Activated naive CD8-positive, alpha-beta T cell treated with anti-CD3 and anti-CD28 coated beads, Interleukin-2, amount 10 ng/mL, durations not matched to agents 7 days and 5 days (primary cell): ENCODE measurements around the gene TFAP2B. TPM values are rescaled to one million over a fixed set of nuclear protein-coding genes. Genes with fewer than 3 reads are reported as not detected.

ENCODE experiments used
- ATAC-seq: fragments of 150-1000 bp; cut with Tn5 transposase; one replicate; pipeline ENCODE4 v1.10.0; 2021; ENCODE audit warnings: low read depth, moderate library complexity
- POLR2A ChIA-PET: fragments of 350-600 bp; sonication (Branson Sonifier 250); formaldehyde crosslinking; loops from one replicate; lab custom pipeline; 2021; ENCODE audit warnings: antibody characterized with exemption; lab: Charles Lee
- DNase-seq: peaks from one replicate; pipeline ENCODE4 v3.0.0; 2021
- H3K27ac Mint-ChIP-seq: one replicate; pipeline ENCODE4 v1.8.0; 2022; ENCODE audit warnings: mild to moderate bottlenecking, mixed read lengths
- H3K27me3 Mint-ChIP-seq: one replicate; pipeline ENCODE4 v1.8.0; 2022; ENCODE audit warnings: mild to moderate bottlenecking, moderate library complexity, mixed read lengths
- H3K36me3 Mint-ChIP-seq: one replicate; pipeline ENCODE4 v1.8.0; 2021; ENCODE audit warnings: mild to moderate bottlenecking, mixed read lengths
- H3K4me1 Mint-ChIP-seq: one replicate; pipeline ENCODE4 v1.8.0; 2021; ENCODE audit warnings: mixed read lengths
- H3K4me3 Mint-ChIP-seq: one replicate; pipeline ENCODE4 v1.8.0; 2022; ENCODE audit warnings: mild to moderate bottlenecking, moderate library complexity, mixed read lengths
- H3K9me3 Mint-ChIP-seq: one replicate; pipeline ENCODE4 v1.8.0; 2021; ENCODE audit warnings: mixed read lengths
- total RNA-seq, 2 experiments: library from RNA; stranded (reverse); gene quantifications; one replicate each; pipeline ENCODE4 v1.2.3, GENCODE V29; 2021

Gene TFAP2B
- total RNA-seq, 2 experiments from 2014 or later = not detected

- no peak overlapping the region for H3K4me3 Mint-ChIP-seq
- no peaks in the 10 kb centered on the region for H3K9me3 Mint-ChIP-seq
- H3K27me3 Mint-ChIP-seq = no peaks in the 10 kb centered on the region
- H3K27ac Mint-ChIP-seq = no peak overlapping the region
- H3K36me3 Mint-ChIP-seq = no peaks in the 10 kb centered on the region
- H3K4me1 Mint-ChIP-seq = no peaks in the 10 kb centered on the region
- POLR2A ChIA-PET = no interaction called here
- DNase-seq (no peak), ATAC-seq (no peak)
Observed at GRCh38 chr6:50889497-50889896, 70.8 kb downstream of the TFAP2B start.

DNA sequence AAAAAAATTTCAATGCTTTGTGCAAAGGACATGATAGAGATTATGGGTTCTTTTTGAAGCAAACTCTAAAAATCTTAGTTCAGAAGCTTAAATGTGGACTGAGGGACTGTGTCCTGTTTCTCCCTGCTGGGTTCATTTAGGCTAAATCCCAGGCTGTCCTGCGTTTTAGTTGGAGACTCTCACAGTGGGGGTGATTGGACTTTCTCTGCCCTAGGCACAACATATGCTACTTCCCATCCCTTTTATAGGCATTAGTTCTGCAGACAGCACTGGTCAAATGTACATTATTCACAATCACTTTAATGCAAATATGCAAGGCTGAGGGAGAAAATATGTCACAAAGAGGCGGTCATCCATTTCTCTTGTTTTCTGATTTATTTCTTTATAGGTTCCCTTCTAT lies 71.3 kb downstream of the TFAP2B start:
- Mint-ChIP-seq H3K36me3 (no peaks in the 10 kb centered on the region), H3K27me3 (no peaks in the 10 kb centered on the region), H3K4me1 (no peaks in the 10 kb centered on the region), H3K27ac (no peak overlapping the region), H3K4me3 (no peak overlapping the region), H3K9me3 (no peaks in the 10 kb centered on the region)
- ATAC-seq (no peak), DNase-seq (no peak)
- POLR2A ChIA-PET = no interaction called here

GRCh38 chr6:50890579-50890978 lies 71.9 kb downstream of the TFAP2B start:
- Mint-ChIP-seq H3K27ac (no peak overlapping the region), H3K4me1 (no peaks in the 10 kb centered on the region)
- POLR2A ChIA-PET = no interaction called here

DNA sequence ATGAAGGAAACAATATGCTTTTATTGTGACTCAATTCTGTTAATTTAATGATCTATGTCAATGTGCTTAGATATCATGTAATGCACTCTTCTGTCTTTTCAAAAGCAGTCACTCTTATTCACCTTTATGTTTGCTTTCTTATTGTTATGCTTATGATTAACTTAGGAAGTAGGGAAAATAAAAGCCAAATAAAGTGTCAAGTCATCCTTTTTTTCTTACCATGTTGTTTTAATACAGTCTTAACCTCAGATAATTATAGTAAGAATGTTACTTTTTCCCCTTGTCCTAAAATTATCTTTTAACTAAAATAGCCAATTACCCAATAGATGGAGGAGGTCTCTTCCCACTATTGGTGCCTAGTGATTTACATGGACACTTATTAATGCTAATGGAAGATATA lies 72.6 kb downstream of the TFAP2B start:
- DNase-seq = no peak

More at GRCh38 chr6:50890579-50890978, 71.9 kb downstream of the TFAP2B start:
- no peak for ATAC-seq
- Mint-ChIP-seq H3K4me3 (no peak overlapping the region), H3K9me3 (no peaks in the 10 kb centered on the region), H3K36me3 (no peaks in the 10 kb centered on the region), H3K27me3 (no peaks in the 10 kb centered on the region)
- DNase-seq = no peak

More for the DNA sequence above, 72.6 kb downstream of the TFAP2B start:
- H3K27me3 Mint-ChIP-seq = no peaks in the 10 kb centered on the region
- H3K9me3 Mint-ChIP-seq = no peaks in the 10 kb centered on the region
- no peak overlapping the region for H3K4me3 Mint-ChIP-seq
- H3K36me3 Mint-ChIP-seq = no peaks in the 10 kb centered on the region
- H3K27ac Mint-ChIP-seq = no peak overlapping the region
- no peaks in the 10 kb centered on the region for H3K4me1 Mint-ChIP-seq
- POLR2A ChIA-PET = no interaction called here
- ATAC-seq = no peak

Other genes starting within 250 kb of the TFAP2B start
- gene TFAP2D, start 105.3 kb upstream of the TFAP2B start, total RNA-seq = not detected